GM12801 (cell line): Measurements from ENCODE around the gene RBBP5.

Experiments used
- TF ChIP-seq, protein P1 (sequence below): IDR thresholded peaks from one replicate; pipeline ENCODE4 v1.5.1; 2011; ENCODE audit warnings: control low read depth; ENCODE audit not compliant: insufficient read length; ENCODE audit errors: extremely low read depth

Gene RBBP5

GRCh38 chr1:205077934-205078311 is 43.9 kb downstream of the RBBP5 start:
- TF ChIP-seq, protein P1, sequence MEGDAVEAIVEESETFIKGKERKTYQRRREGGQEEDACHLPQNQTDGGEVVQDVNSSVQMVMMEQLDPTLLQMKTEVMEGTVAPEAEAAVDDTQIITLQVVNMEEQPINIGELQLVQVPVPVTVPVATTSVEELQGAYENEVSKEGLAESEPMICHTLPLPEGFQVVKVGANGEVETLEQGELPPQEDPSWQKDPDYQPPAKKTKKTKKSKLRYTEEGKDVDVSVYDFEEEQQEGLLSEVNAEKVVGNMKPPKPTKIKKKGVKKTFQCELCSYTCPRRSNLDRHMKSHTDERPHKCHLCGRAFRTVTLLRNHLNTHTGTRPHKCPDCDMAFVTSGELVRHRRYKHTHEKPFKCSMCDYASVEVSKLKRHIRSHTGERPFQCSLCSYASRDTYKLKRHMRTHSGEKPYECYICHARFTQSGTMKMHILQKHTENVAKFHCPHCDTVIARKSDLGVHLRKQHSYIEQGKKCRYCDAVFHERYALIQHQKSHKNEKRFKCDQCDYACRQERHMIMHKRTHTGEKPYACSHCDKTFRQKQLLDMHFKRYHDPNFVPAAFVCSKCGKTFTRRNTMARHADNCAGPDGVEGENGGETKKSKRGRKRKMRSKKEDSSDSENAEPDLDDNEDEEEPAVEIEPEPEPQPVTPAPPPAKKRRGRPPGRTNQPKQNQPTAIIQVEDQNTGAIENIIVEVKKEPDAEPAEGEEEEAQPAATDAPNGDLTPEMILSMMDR, result no peak

DNA sequence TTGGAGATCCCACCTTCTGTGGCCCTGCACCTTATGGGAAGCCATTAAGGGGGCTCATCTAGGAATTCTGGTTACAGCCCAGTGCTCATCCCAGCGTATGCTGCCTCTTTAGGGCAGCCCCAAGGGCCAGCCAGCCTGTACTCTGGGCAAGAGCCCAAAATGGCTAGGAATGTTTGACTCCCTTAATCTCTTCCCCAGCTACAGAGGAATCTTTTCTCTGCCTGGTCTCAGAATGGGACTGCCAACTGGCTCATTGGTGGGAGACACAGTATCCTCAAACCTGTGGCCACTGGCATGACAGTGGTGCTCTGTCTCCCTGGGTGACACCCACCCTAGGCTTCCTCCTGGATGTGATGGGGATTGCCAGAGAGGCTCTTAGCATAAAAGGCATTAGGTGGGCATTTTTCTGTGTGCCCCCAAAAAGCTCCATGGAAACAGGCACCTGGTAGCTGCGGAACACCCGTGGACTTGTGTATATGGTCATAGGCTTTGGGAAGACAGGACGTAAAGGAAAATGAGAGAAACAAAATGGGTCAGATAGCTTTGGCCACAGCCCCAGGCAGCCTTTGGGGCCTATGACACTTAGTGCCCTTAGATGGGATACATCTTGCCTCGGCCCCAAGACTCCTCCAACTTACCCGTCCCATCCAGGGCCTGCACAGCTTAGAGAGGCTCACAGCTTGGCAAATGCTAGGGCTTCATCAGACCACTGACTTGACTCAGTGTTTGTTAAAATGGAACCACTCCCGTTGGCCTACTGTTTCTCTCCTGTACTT is 44.4 kb downstream of the RBBP5 start:
- TF ChIP-seq, protein P1, result no peak

GRCh38 chr1:205076245-205076761 is 45.5 kb downstream of the RBBP5 start:
- TF ChIP-seq, protein P1, result no peak

DNA sequence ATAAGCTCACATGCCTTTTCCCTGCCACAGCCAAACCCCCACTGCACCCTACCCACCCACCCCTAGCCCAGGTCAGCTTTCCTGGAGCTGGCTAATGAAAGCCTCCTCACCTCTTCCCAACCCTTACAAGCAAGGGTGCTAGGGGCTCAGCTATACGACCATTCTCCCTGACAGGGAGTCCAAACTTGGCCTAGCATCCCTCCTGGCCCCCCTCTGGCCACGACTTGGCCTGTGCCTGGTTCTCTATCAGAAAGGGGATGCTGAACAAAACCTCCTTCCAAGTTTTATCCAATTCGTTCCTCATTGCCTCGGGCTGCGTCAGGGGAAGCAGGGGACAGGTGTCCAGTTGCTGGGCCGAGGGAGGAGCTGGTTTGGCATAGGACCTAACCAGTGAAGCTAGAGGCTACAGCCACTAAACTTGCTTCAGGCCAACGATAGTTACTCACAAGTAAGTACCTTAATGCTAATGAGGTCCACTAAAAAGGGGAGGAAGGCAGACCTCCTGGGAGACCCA is 46.1 kb downstream of the RBBP5 start:
- TF ChIP-seq, protein P1, result no peak

GRCh38 chr1:205074513-205074912 is 47.3 kb downstream of the RBBP5 start:
- TF ChIP-seq, protein P1, result no peak

DNA sequence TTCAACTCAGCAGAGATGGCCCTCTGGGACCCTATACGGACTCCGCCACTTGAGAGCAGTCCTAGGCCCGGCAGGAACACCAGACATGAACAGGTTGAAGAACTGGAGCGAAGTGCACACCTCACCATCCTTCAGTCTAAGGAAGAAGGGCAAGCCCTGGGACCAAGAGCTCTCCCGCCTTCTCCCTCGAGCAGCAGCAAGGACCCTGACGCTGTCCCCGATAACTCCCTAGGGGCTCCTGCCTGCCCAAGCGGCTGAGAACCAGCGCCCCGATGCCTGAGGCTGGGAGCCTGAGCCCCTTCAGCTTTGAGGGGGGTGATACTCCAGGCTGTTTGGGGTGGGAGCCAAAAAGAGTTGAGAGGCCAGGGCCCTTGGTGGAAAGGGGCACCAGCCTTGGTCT is 47.7 kb downstream of the RBBP5 start:
- TF ChIP-seq, protein P1, result no peak

DNA sequence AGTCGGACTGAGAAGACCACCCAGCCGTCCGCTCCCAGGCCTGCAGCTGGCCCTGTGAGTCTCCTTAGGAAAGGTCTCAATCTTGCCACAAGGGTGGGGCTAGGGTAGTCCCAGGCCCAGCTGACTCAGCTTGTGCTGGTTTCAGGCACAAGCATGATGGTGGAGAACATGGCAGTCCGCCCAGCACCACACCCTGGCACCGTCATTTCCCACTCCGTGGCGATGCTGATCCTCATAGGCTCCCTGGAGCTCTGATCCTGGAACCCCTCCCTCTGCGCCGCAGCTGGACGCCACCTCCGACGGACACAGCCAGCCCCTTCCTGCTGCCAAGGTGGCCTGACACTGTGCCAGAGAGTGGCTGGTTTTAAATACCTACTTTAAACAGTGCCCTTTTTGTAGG is 48.3 kb downstream of the RBBP5 start:
- TF ChIP-seq, protein P1, result no peak
